Head of caudate nucleus (tissue), 42 donors: ENCODE results near the gene KRTAP5-7.
A peak's percentile ranks its signal among the peaks of the same experiment; 100 is the strongest.
"Not testable (repeated sequence)": the region's sequence is repeated elsewhere in the genome, so short reads cannot be mapped to it uniquely, and the experiment has no call there.

Source experiments
- DNase-seq, 42 donors: peaks; one replicate each; pipeline versions ENCODE4 v3.0.0 to v3.0.0-alpha.2; 2020 to 2021; ENCODE audit warnings: mixed read lengths in 7 of 42
- intact Hi-C: fragments of 100-400 bp; cut with DNase I; formaldehyde crosslinking; loops from one replicate; pipeline ENCODE4 v1.15.0; 2022

The KRTAP5-7 gene

GRCh38 chr11:71545405-71545966 lies 18.4 kb downstream of the KRTAP5-7 start:
- DNase-seq: no peak
- intact Hi-C loops: no loop called here

- DNase-seq: peak in 1 of 42 donors; percentile 7
- intact Hi-C loops: no loop called here
Observed at GRCh38 chr11:71548120-71548519, 21.1 kb downstream of the KRTAP5-7 start, which contains the start of gene KRTAP5-9. KRTAP5-9 (plus strand) TSS chr11:71548420; CDS start chr11:71548658, 238 bp downstream.

GRCh38 chr11:71548716-71549151 lies 21.7 kb downstream of the KRTAP5-7 start:
- intact Hi-C loops: no loop called here
- peak in 1 of 42 donors; percentile 2 for DNase-seq

GRCh38 chr11:71551711-71552110 lies 24.6 kb downstream of the KRTAP5-7 start:
- intact Hi-C loops: no loop called here
- no peak for DNase-seq

- DNase-seq: no peak
- intact Hi-C loops: no loop called here
Observed at GRCh38 chr11:71554996-71555395, 27.9 kb downstream of the KRTAP5-7 start.

GRCh38 chr11:71555508-71555907 lies 28.4 kb downstream of the KRTAP5-7 start:
- intact Hi-C loops: no loop called here
- DNase-seq: no peak

- intact Hi-C loops: no loop called here
- no peak for DNase-seq
Observed at GRCh38 chr11:71556018-71556417, 29.0 kb downstream of the KRTAP5-7 start.

GRCh38 chr11:71557257-71557656 lies 30.2 kb downstream of the KRTAP5-7 start:
- DNase-seq: no peak
- intact Hi-C loops: no loop called here

- DNase-seq: peak in 12 of 42 donors; percentile 12 to 64 (median 30)
- intact Hi-C loops: no loop called here
Observed at GRCh38 chr11:71558996-71559395, 31.9 kb downstream of the KRTAP5-7 start.

GRCh38 chr11:71562120-71562519 lies 35.1 kb downstream of the KRTAP5-7 start:
- no peak for DNase-seq
- intact Hi-C loops: no loop called here

GRCh38 chr11:71563406-71563805 lies 36.3 kb downstream of the KRTAP5-7 start:
- peak in 16 of 42 donors; percentile 10 to 62 (median 20) for DNase-seq
- intact Hi-C loops: no loop called here

GRCh38 chr11:71564430-71564829 lies 37.4 kb downstream of the KRTAP5-7 start:
- no peak for DNase-seq
- intact Hi-C loops: no loop called here

- intact Hi-C loops: no loop called here
Observed at GRCh38 chr11:71565263-71565662, 38.2 kb downstream of the KRTAP5-7 start, which contains the start of gene KRTAP5-10. KRTAP5-10 (plus strand) TSS chr11:71565563; CDS start chr11:71565588, 25 bp downstream.

GRCh38 chr11:71566081-71566620 lies 39.1 kb downstream of the KRTAP5-7 start:
- intact Hi-C loops: no loop called here
- DNase-seq: no peak

More at GRCh38 chr11:71565263-71565662, 38.2 kb downstream of the KRTAP5-7 start, which contains the start of gene KRTAP5-10:
- no peak for DNase-seq

- intact Hi-C loops, DNase-seq: not testable (repeated sequence)
Observed at GRCh38 chr11:71566626-71567599, 39.8 kb downstream of the KRTAP5-7 start.

- DNase-seq, intact Hi-C loops: not testable (repeated sequence)
Observed at GRCh38 chr11:71567633-71568032, 40.6 kb downstream of the KRTAP5-7 start.

- peak in 3 of 42 donors; percentile 16 to 37 (median 27) for DNase-seq
Observed at GRCh38 chr11:71568704-71569349, 41.8 kb downstream of the KRTAP5-7 start.

GRCh38 chr11:71571101-71571850 lies 44.2 kb downstream of the KRTAP5-7 start:
- DNase-seq, intact Hi-C loops: not testable (repeated sequence)

More at GRCh38 chr11:71568704-71569349, 41.8 kb downstream of the KRTAP5-7 start:
- intact Hi-C loops: no loop called here
